ENCODE measurements around the gene DMD. TPM values are rescaled to one million over a fixed set of nuclear protein-coding genes. Genes with fewer than 3 reads are reported as not detected.

The DMD gene
- total and polyA plus RNA-seq, 2 of the 8 experiments (the other 6 are each of a cell fraction or from before 2014, with no cell fraction given): 4.8 to 7.4 TPM

- Histone ChIP-seq H2AFZ (ENCODE audit: low read length) (no peak overlapping the region), H2BK5ac (ENCODE audit: low read depth, low read length) (no peak overlapping the region), H3K27ac (ENCODE audit: low read depth, low read length) (no peak overlapping the region), H3K4me2 (ENCODE audit: insufficient read depth in 1 of 2, low read depth in 2 of 2, low read length in 2 of 2) (no peak overlapping the region; a peak in 1 of 4 replicates), H3K4ac (replicated peaks; ENCODE audit: insufficient read length, low read depth, low read length) (no peak overlapping the region), H3K9me3 (ENCODE audit: insufficient read depth in 2 of 2, low read depth in 1 of 2, low read length in 1 of 2) (no peaks in the 10 kb centered on the region), H2BK120ac (replicated peaks; ENCODE audit: low read depth, low read length) (no peak overlapping the region), H3K9ac (replicated peaks in 1 of 4; ENCODE audit: extremely low read depth in 1 of 4, low read depth in 3 of 4, low read length in 3 of 4) (no peak overlapping the region), H3K4me1 (replicated peaks in 1 of 4; ENCODE audit: control insufficient read depth in 3 of 4, insufficient read depth in 4 of 4, low read length in 3 of 4) (peaks cover 0 to 2% (median 0%) of the 10 kb centered on the region in 4 experiments; a peak in 2 of 7 replicates), H3K79me1 (ENCODE audit: low read depth, low read length) (no peaks in the 10 kb centered on the region), H3K56ac (replicated peaks; ENCODE audit: insufficient read length, low read depth, low read length) (no peak overlapping the region), H3K36me3 (ENCODE audit: control insufficient read depth in 2 of 4, insufficient read depth in 4 of 4, low read length in 3 of 4) (no peaks in the 10 kb centered on the region), H4K20me1 (replicated peaks in 1 of 2; ENCODE audit: control insufficient read depth in 1 of 2, insufficient read depth in 2 of 2, low read length in 2 of 2) (no peaks in the 10 kb centered on the region), H4K8ac (ENCODE audit: extremely low read depth, insufficient read depth, low read length) (no peak overlapping the region), H3K79me2 (ENCODE audit: control insufficient read depth in 1 of 2, insufficient read depth in 2 of 2, low read length in 2 of 2) (no peaks in the 10 kb centered on the region), H2BK12ac (ENCODE audit: low read depth, low read length) (no peak overlapping the region), H2BK20ac (ENCODE audit: low read length) (no peak overlapping the region), H3K23ac (ENCODE audit: insufficient read length) (no peak overlapping the region), H3K27me3 (replicated peaks in 1 of 4; ENCODE audit: control insufficient read depth in 3 of 4, extremely low read depth in 1 of 4, insufficient read depth in 3 of 4, low read length in 3 of 4) (peaks cover 0 to 4% (median 2%) of the 10 kb centered on the region in 4 experiments; a peak in 2 of 7 replicates), H3K4me3 (ENCODE audit: extremely low read depth in 1 of 4, insufficient read depth in 2 of 4, low read depth in 3 of 4, low read length in 4 of 4) (no peak overlapping the region), H4K5ac (ENCODE audit: insufficient read length, low read depth, low read length) (no peak overlapping the region), H3K23me2 (ENCODE audit: low read depth, low read length) (no peaks in the 10 kb centered on the region), H2AK5ac (ENCODE audit: low read depth, low read length) (no peak overlapping the region), H2BK15ac (ENCODE audit: low read length) (no peak overlapping the region), H3K14ac (ENCODE audit: insufficient read length) (no peak overlapping the region), H4K91ac (replicated peaks; ENCODE audit: insufficient read length, low read length) (no peak overlapping the region), H3K18ac (ENCODE audit: extremely low read depth, low read length) (no peak overlapping the region)
- POLR2A ChIA-PET (ENCODE audit: partially characterized antibody): no interaction called here
- peak; percentile 99 for FAIRE-seq
- TF ChIP-seq NANOG (IDR thresholded peaks at IDR 0.05; ENCODE audit: insufficient read depth, low read depth, low read length, poor library complexity, severe bottlenecking) (peak; percentile 30), POU5F1 (IDR thresholded peaks at IDR 0.05; ENCODE audit: low read depth, low read length) (0 out of 2 replicates have a peak, but pooled peaks have one; percentile 44), PHF8 (conservative IDR thresholded peaks at IDR 0.05; ENCODE audit: low read depth, low read length) (no peak), BCL11A (IDR thresholded peaks at IDR 0.05; ENCODE audit: low read depth in 2 of 2, low read length in 2 of 2) (no peak), GABPA (IDR thresholded peaks at IDR 0.05; ENCODE audit: borderline replicate concordance, insufficient read depth, low read length) (no peak), ATF3 (IDR thresholded peaks at IDR 0.05; ENCODE audit: insufficient read depth, low read depth, low read length) (no peak), YY1 (IDR thresholded peaks at IDR 0.05; ENCODE audit: low read depth, low read length) (no peak), POLR2AphosphoS5 (IDR thresholded peaks at IDR 0.05; ENCODE audit: low read depth, low read length) (no peak), EP300 (IDR thresholded peaks at IDR 0.05; ENCODE audit: borderline replicate concordance in 1 of 2, low read depth in 2 of 2, low read length in 2 of 2) (no peak)
- no peak for DNase-seq (ENCODE audit: low read depth in 1 of 2, low spot score in 2 of 2)
- 3% methylated on average over 3 of the region's 3 CpGs; no CpG with 5 or more reads in 1 of the 2 experiments for WGBS, 2 experiments (ENCODE audit: extremely low coverage in 1 of 2, insufficient coverage in 1 of 2, insufficient read length in 1 of 2, insufficient replicate concordance in 2 of 2, low coverage in 1 of 2, low lambda C conversion rate in 2 of 2, missing lambda C conversion rate in 1 of 2)
- CTCF ChIA-PET (ENCODE audit: partially characterized antibody): no interaction called here
These were observed 23.1 kb downstream of the DMD start for GRCh38 chrX:33188286-33188685.

Measured in H1 (cell line).